Measurements from ENCODE around the gene NDST3.

DNA sequence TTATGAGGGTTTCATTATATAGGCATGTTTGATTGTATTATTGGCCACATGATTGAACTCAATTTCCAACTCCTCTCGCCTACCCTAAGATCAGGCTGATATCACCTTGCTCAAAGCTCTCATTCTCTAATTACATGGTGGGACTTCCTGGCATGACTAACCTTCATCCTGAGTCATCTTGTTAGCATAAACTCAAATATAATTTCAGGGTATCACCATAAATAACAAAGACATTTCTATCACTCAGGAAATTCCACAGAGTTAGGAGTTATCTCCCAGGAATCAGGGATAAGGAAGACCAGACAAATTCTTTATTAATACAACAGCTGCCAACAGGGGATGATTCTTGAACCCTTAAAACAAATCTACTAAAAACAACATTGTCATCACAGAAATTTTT, 90.7 kb downstream of the NDST3 start:
- no peak for TF ChIP-seq IRF3 (IDR thresholded peaks at IDR 0.05; ENCODE audit: low read depth, low read length)
- TF ChIP-seq, protein P1, sequence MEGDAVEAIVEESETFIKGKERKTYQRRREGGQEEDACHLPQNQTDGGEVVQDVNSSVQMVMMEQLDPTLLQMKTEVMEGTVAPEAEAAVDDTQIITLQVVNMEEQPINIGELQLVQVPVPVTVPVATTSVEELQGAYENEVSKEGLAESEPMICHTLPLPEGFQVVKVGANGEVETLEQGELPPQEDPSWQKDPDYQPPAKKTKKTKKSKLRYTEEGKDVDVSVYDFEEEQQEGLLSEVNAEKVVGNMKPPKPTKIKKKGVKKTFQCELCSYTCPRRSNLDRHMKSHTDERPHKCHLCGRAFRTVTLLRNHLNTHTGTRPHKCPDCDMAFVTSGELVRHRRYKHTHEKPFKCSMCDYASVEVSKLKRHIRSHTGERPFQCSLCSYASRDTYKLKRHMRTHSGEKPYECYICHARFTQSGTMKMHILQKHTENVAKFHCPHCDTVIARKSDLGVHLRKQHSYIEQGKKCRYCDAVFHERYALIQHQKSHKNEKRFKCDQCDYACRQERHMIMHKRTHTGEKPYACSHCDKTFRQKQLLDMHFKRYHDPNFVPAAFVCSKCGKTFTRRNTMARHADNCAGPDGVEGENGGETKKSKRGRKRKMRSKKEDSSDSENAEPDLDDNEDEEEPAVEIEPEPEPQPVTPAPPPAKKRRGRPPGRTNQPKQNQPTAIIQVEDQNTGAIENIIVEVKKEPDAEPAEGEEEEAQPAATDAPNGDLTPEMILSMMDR (IDR thresholded peaks at IDR 0.05) = no peak
- TF ChIP-seq EZH2phosphoT487 (IDR thresholded peaks at IDR 0.05; ENCODE audit: borderline replicate concordance, low read depth) = no peak
- no peak for TF ChIP-seq SMC3 (IDR thresholded peaks at IDR 0.05; ENCODE audit: low read depth, low read length)
- TF ChIP-seq SIN3A (IDR thresholded peaks at IDR 0.05; ENCODE audit: borderline replicate concordance, low read depth, low read length) = no peak
- TF ChIP-seq MAX (IDR thresholded peaks at IDR 0.05; ENCODE audit: low read depth) = no peak
- no peak for TF ChIP-seq USF2 (IDR thresholded peaks at IDR 0.05; ENCODE audit: borderline replicate concordance, low read depth, low read length)
- no peak for TF ChIP-seq EP300 (IDR thresholded peaks at IDR 0.05; ENCODE audit: borderline replicate concordance in 1 of 2, low read depth in 1 of 2, low read length in 1 of 2)
- no peak for TF ChIP-seq CHD2 (IDR thresholded peaks at IDR 0.05; ENCODE audit: low read length, partially characterized antibody)
- no peak for TF ChIP-seq TAF1 (IDR thresholded peaks at IDR 0.05; ENCODE audit: borderline replicate concordance, low read depth, low read length)

Data from SK-N-SH (cell line).